ENCODE results near the gene NOP9.

Gene NOP9

GRCh38 chr14:24317141-24317928 is 17.7 kb downstream of the NOP9 start:
- DNase-seq (ENCODE audit: low read depth): no peak
- TF ChIP-seq, protein P1, sequence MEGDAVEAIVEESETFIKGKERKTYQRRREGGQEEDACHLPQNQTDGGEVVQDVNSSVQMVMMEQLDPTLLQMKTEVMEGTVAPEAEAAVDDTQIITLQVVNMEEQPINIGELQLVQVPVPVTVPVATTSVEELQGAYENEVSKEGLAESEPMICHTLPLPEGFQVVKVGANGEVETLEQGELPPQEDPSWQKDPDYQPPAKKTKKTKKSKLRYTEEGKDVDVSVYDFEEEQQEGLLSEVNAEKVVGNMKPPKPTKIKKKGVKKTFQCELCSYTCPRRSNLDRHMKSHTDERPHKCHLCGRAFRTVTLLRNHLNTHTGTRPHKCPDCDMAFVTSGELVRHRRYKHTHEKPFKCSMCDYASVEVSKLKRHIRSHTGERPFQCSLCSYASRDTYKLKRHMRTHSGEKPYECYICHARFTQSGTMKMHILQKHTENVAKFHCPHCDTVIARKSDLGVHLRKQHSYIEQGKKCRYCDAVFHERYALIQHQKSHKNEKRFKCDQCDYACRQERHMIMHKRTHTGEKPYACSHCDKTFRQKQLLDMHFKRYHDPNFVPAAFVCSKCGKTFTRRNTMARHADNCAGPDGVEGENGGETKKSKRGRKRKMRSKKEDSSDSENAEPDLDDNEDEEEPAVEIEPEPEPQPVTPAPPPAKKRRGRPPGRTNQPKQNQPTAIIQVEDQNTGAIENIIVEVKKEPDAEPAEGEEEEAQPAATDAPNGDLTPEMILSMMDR (IDR thresholded peaks at IDR 0.05; ENCODE audit: control insufficient read depth, insufficient read depth, low read depth, low read length, missing control alignments): no peak
- H3K4me3 ChIP-seq (ENCODE audit: control insufficient read depth, low read depth, low read length): no peak overlapping the region

- no peak for DNase-seq (ENCODE audit: low read depth)
- no peak overlapping the region for H3K4me3 ChIP-seq (ENCODE audit: control insufficient read depth, low read depth, low read length)
- TF ChIP-seq, protein P1 (IDR thresholded peaks at IDR 0.05; ENCODE audit: control insufficient read depth, insufficient read depth, low read depth, low read length, missing control alignments): no peak
These were observed 21.7 kb downstream of the NOP9 start for GRCh38 chr14:24321212-24321975.

DNA sequence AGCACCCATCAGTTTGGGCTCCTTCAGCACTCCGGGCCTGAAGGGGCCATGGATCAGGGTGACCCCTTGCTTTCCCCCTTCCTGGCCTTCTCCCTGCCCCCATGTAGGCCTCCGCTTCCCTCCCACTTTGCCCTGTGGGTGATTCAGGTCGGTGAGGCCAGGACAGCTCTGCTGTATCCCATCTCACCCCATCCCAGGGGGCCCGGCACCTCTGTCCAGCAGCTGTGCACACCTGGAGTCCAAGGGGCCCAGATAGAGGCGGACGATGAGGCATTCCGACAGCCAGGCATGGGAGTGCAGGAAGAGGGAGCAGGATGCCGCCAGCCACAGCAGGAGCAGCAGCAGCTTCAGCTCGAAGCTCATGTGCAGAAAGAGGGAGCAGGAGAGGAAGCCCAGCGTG is 23.0 kb downstream of the NOP9 start:
- H3K4me3 ChIP-seq (ENCODE audit: control insufficient read depth, low read depth, low read length): no peak overlapping the region
- TF ChIP-seq, protein P1 (IDR thresholded peaks at IDR 0.05; ENCODE audit: control insufficient read depth, insufficient read depth, low read depth, low read length, missing control alignments): no peak
- no peak for DNase-seq (ENCODE audit: low read depth)

- TF ChIP-seq, protein P1 (IDR thresholded peaks at IDR 0.05; ENCODE audit: control insufficient read depth, insufficient read depth, low read depth, low read length, missing control alignments): no peak
- no peak overlapping the region for H3K4me3 ChIP-seq (ENCODE audit: control insufficient read depth, low read depth, low read length)
- DNase-seq (ENCODE audit: low read depth): no peak
These were observed 23.7 kb downstream of the NOP9 start for GRCh38 chr14:24323341-24323740.

- TF ChIP-seq, protein P1 (IDR thresholded peaks at IDR 0.05; ENCODE audit: control insufficient read depth, insufficient read depth, low read depth, low read length, missing control alignments): no peak
- no peak for DNase-seq (ENCODE audit: low read depth)
- no peak overlapping the region for H3K4me3 ChIP-seq (ENCODE audit: control insufficient read depth, low read depth, low read length)
These were observed 24.4 kb downstream of the NOP9 start for GRCh38 chr14:24324024-24324423.

DNA sequence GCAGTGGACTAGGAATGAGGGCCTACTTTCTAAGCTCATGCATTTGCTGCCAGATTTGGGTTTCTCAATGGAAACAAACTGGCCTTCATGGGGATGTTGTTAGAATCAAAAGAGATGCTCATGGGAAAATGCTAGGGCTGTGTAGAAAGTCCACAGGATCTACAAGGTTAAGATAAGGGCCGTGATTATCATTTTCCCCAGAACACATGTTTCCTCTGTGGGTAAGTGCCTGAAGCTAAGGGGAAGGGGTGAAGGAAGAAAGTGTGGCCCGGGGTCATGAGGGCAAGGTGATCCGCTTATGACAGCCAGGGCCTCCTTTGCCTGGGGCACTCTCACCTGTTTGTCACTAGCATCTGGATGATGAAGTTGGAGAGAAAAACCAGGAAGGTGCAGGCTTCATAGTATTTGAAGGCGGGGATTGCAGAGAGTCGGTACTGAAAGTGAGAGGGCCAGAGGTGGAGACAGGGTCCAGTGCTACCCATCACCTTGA is 25.4 kb downstream of the NOP9 start:
- no peak overlapping the region for H3K4me3 ChIP-seq (ENCODE audit: control insufficient read depth, low read depth, low read length)
- TF ChIP-seq, protein P1 (IDR thresholded peaks at IDR 0.05; ENCODE audit: control insufficient read depth, insufficient read depth, low read depth, low read length, missing control alignments): no peak
- DNase-seq (ENCODE audit: low read depth): no peak

Measured in AG09309 (cell line).